ENCODE measurements around the gene CTIF. TPM values are rescaled to one million over a fixed set of nuclear protein-coding genes. Genes with fewer than 3 reads are reported as not detected.

CTIF gene
- total and polyA plus RNA-seq, 11 donors, result 21.2 to 93.0 (median 68.0) TPM

GRCh38 chr18:48519431-48520100 lies 19.3 kb upstream of the CTIF start:
- H3K4me3 ChIP-seq, result no peak overlapping the region
- DNase-seq (no peak), ATAC-seq (no peak)
- no peaks in the 10 kb centered on the region for H3K4me1 ChIP-seq
- WGBS, 4 donors, result 76 to 81% (median 80%) methylated on average over 5 of the region's 5 CpGs
- intact Hi-C loops (cut with DNase I), result no loop called here
- no peaks in the 10 kb centered on the region for H3K36me3 ChIP-seq
- H3K9me3 ChIP-seq, result no peaks in the 10 kb centered on the region
- H3K27ac ChIP-seq, result no peak overlapping the region
- H3K27me3 ChIP-seq, result peaks cover 0 to 3% (median 0%) of the 10 kb centered on the region in 9 donors
- TF ChIP-seq, protein P1, sequence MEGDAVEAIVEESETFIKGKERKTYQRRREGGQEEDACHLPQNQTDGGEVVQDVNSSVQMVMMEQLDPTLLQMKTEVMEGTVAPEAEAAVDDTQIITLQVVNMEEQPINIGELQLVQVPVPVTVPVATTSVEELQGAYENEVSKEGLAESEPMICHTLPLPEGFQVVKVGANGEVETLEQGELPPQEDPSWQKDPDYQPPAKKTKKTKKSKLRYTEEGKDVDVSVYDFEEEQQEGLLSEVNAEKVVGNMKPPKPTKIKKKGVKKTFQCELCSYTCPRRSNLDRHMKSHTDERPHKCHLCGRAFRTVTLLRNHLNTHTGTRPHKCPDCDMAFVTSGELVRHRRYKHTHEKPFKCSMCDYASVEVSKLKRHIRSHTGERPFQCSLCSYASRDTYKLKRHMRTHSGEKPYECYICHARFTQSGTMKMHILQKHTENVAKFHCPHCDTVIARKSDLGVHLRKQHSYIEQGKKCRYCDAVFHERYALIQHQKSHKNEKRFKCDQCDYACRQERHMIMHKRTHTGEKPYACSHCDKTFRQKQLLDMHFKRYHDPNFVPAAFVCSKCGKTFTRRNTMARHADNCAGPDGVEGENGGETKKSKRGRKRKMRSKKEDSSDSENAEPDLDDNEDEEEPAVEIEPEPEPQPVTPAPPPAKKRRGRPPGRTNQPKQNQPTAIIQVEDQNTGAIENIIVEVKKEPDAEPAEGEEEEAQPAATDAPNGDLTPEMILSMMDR (IDR thresholded peaks at IDR 0.05), result no peak
- no peak for TF ChIP-seq POLR2A (IDR thresholded peaks at IDR 0.05)

DNA sequence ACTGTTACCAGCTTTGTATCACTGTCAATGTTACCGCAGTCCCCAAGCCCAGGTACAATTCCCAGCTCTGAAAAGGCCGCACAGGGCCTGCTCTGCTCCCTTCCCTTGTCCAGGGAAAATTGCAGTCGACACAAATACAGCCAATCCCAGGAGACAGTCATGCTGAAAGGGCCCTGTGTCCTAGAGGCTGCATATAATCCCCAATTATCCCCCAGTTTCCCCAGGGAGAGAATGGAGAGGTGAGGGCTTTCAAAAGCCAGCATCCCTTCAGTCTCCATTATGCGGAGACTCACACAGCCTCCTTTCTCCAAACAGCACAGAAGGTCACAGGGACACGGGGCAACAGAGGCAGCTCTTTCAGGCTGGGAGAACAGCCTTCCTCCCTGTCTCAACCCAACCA lies 17.1 kb upstream of the CTIF start:
- TF ChIP-seq POLR2A (IDR thresholded peaks at IDR 0.05), result no peak
- TF ChIP-seq, protein P1 (IDR thresholded peaks at IDR 0.05), result no peak
- intact Hi-C loops (cut with DNase I), result no loop called here
- DNase-seq (no peak), ATAC-seq (no peak)
- Histone ChIP-seq H3K4me1 (no peaks in the 10 kb centered on the region), H3K36me3 (no peaks in the 10 kb centered on the region), H3K27me3 (no peaks in the 10 kb centered on the region), H3K4me3 (no peak overlapping the region), H3K9me3 (no peaks in the 10 kb centered on the region), H3K27ac (no peak overlapping the region)
- WGBS, 4 donors, result 75 to 94% (median 88%) methylated on average over 5 of the region's 5 CpGs

GRCh38 chr18:48525671-48526070 lies 13.2 kb upstream of the CTIF start:
- DNase-seq (no peak), ATAC-seq (no peak)
- no peak for TF ChIP-seq POLR2A (IDR thresholded peaks at IDR 0.05)
- TF ChIP-seq, protein P1 (IDR thresholded peaks at IDR 0.05), result no peak
- no peaks in the 10 kb centered on the region for H3K9me3 ChIP-seq
- H3K36me3 ChIP-seq, result no peaks in the 10 kb centered on the region
- peaks cover 0 to 8% (median 3%) of the 10 kb centered on the region in 12 donors for H3K4me1 ChIP-seq
- H3K27me3 ChIP-seq, result no peaks in the 10 kb centered on the region
- H3K4me3 ChIP-seq, result no peak overlapping the region
- H3K27ac ChIP-seq, result no peak overlapping the region
- intact Hi-C loops (cut with DNase I), result no loop called here

DNA sequence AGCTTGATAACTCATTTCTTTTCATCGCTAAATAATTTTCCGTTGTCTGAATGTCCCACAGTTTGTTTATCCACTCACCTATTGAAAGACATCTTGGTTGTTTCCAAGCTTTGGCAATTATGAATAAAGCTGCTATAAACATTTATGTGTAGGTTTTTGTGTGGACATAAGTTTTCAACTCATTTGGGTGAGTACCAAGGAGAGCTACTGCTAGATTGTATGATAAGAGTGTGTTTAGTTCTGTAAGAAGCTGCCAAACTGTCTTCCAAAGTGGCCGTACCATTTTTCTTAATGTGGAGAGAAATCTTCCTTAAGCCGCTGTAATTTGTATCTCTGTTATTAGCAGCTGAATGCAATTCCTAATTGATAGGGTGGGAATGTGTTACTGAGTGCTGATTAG lies 11.4 kb upstream of the CTIF start:
- H3K4me1 ChIP-seq, result peaks cover 0 to 19% (median 4%) of the 10 kb centered on the region in 12 donors
- H3K9me3 ChIP-seq, result no peaks in the 10 kb centered on the region
- intact Hi-C loops (cut with DNase I), result no loop called here
- H3K27ac ChIP-seq, result no peak overlapping the region
- no peak for DNase-seq
- ATAC-seq, result no peak
- no peaks in the 10 kb centered on the region for H3K36me3 ChIP-seq
- 77 to 91% (median 84%) methylated on average over 4 of the region's 4 CpGs for WGBS, 4 donors
- no peak for TF ChIP-seq POLR2A (IDR thresholded peaks at IDR 0.05)
- TF ChIP-seq, protein P1 (IDR thresholded peaks at IDR 0.05), result no peak
- no peak overlapping the region for H3K4me3 ChIP-seq
- no peaks in the 10 kb centered on the region for H3K27me3 ChIP-seq

Measured in heart left ventricle (tissue), 16 donors.